GM21515 (cell line): Measurements from ENCODE around the gene MRPL18.
A peak's percentile ranks its signal among the peaks of the same experiment; 100 is the strongest.
"Not testable (repeated sequence)": the region's sequence is repeated elsewhere in the genome, so short reads cannot be mapped to it uniquely, and the experiment has no call there.

ENCODE experiments used
- ATAC-seq: cut with Tn5 transposase; IDR thresholded peaks from one replicate; pipeline ENCODE4 v1.9.1; 2021; ENCODE audit not compliant: unreplicated experiment

Gene MRPL18

DNA sequence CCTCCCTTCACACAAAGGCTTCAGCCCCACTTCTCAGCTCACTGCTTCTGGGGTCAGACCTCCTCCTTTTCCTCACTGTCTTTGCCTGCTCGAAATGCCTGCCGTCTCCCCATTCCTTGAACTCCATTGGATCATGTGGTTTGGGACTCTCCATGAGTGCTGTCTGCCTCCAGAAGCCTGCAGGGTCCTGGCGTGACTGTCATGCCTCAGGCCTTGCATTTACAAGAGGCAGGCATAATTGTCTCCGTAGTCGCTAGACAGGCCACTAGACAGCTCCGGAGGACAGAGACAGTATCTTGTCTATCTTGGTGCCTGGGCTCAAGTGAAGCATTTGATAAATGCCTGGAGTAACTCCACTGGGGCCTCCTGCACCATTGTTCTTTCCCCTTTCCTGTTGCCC is 25.1 kb downstream of the MRPL18 start:
- ATAC-seq = no peak

DNA sequence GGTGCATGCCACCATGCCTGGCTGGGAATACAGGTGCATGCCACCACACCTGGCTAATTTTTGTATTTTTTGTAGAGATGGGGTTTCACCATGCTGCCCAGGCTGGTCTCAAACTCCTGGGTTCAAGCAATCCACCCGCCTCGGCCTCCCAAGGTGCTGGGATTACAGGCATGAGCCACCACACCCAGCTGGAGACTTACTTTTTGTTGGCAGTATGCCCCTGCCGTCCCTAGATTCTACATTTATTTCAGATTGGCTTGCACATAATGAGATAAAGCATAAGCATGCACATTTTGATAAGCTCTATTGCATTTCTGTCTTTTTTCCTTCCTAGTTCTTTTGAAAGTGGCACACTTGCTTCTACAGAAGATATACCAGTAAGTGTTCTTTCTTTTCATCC is 26.5 kb downstream of the MRPL18 start:
- not testable (repeated sequence) for ATAC-seq

DNA sequence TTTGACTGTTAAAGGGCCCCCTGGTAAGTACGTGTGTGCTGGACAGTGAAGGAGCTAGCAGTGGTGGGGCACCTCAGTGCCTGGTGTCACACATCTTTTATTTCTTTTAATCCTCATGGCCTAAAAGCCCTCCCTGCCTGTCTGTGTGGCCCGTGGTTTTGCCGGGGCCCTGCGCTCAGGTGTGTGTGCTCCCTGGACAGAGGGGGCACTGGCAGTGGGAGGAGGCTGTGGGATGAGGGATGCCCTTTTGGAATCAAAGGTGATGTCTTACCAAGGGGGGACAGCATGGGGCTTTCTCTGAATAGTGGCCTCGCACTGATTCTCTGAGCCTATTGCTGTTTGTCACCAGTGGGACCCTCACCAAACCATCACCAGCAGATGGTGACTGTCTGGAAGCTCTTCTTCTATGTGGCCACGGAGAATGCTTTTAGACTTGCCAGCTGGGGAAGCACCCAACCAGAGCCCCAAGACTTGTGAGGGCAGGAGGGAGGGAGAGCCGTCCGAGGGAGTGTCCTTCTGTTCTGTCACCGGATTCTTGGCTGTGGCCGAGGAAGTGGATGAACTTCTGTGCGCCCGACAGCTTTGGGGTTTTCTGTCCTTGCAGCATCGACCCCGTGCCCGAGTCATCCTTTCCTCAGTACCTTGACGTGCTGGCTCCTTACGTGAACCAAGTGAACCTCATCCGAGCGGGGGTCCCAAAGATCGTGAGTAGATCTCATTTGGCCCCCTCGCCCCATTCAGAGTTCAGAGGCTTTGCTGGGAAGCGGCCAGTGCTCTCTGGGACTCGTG is 27.9 kb downstream of the MRPL18 start:
- ATAC-seq = no peak

DNA sequence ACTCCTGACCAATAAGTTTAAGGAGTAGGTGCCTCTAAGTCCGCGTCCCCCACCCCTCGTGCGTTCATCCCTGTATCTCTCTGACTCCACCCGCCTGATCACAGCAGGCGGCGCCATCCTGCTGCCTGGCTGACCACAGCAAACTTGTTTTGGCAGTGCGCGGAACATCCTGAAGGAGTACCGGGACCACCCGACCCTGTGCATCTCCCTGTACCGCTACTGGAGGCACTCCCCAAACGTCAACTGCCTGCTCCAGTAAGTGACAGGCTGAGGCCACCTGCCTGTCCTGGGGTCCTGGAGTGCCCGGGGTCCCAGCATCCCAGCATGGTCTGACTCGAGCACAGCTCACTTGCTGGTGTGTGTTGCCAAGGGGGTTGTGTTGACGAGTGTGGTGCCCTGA is 28.8 kb downstream of the MRPL18 start:
- ATAC-seq = no peak

DNA sequence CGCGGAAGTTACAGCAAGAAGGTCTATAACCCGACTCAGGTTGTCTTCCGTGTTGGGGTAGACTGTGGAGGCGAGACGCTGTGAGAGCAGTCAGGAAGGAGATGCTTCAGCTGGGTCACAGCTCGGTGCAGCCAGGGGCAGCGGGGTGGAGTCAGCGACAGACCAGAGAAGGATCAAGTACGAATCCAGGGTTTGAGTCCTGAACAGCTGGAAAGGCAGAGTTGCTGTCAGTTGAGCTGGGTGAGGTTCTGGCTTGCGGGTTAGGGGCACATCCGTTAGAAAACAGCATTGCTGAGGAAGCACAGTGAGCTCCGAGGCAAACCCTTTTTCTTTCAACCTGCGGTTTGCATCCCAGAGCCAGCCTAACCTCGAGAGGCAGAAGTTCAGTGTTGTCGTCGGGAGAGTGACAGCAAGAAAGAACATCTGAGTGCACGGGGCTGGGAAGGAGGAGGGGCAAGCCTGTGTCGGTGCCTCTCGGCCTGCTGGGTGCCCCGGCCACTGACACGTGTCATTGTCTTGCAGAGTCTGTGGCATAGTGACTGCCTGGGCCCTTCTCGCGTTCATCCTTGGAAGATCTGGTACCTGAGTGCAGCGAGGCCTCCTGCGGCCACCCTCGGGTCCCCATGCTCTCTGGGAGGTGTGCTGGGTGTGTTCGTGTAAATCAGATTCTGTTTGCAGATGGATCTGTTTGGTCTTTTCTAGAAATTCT is 29.8 kb downstream of the MRPL18 start:
- peak; percentile 69 for ATAC-seq

DNA sequence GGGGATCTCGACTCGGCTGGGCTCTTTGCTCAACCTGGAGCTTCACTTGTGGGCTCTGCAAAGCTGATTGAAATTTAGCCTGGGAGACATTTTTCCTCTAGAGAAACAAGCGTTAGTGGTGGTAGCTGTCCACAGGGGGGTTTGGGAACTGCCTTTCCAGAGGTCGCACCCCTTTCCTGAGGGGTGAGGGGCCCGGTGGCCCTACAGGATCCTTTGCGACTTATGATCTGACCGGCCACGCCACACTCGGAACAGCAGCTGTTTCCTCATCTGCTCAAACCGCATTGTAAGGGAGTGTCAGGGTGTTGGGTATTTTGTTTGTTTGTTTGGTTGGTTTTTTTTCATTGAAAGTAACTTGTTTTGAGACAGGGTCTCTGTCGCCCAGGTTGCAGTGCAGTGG is 30.9 kb downstream of the MRPL18 start:
- no peak for ATAC-seq

DNA sequence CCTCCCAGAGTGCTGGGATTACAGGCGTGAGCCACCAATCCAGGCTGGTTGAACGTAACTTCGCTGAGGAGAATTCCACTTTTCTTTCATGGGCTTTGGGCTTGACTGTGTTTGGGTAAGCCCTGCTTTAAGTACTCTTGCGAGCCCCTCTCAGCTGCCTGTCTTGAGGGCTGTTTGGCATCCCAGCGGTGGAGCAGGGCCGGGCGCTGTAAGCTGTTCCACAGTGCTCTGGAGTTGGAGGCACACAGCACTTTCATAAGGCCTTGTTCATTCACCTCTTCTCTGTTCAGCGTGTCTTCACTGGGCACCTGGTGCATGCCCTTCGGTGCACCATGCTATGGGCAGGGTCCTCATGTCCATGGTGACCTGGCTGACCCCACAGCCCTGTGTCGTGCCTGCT is 31.5 kb downstream of the MRPL18 start:
- ATAC-seq = no peak

DNA sequence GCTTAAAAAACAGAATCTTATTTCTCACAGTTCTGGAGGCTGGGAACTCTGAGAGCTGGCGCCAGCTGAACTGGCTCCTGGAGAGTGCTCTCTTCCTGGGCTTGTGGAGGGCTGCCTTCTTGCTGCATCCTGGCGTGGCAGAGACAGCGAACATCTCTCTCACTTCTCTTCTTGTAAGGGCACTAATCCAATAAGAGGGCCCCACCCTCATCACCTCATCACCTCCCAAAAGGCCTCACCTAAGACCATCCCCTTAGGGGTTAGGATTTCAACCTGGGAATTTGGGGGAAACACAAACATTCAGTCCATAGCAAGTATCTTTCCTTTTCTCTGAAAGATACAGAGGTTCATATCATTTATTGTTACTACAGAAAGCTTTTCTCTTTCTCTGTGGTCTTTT is 33.7 kb downstream of the MRPL18 start:
- ATAC-seq = no peak

DNA sequence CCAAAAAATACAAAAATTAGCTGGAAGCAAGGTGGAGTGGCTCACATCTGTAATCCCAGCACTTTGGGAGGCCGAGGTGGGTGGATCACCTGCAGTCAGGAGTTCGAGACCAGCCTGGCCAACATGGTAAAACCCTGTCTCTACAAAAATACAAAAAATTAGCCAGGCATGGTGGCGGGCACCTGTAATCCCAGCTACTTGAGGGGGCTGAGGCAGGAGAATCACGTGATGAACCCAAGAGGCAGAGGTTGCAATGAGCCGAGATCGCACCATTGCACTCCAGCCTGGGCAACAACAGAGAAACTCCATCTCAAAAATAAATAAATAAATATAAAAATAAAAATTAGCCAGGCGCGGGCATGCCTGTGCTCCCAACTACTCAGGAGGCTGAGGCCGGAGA is 34.4 kb downstream of the MRPL18 start:
- not testable (repeated sequence) for ATAC-seq

DNA sequence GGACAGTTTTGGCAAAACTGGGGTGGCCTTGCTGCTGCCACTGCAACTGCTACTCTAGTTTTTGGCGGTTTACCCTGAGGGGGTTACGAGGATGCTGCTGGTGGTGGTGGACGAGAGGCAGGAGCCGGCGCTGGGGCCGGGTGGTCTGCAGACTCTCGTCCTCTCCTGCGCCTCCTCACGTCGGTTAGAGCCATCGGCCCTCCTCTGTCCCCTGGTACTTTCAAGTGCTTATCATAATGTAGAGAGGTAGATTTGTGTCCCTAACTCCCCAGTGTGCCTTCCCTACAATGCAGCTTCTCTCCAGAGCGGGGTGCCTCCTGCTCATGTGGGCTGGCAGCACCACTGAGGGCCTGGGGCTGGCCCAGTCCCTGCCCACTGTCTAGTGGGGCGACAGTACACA is 35.7 kb downstream of the MRPL18 start:
- ATAC-seq = no peak

DNA sequence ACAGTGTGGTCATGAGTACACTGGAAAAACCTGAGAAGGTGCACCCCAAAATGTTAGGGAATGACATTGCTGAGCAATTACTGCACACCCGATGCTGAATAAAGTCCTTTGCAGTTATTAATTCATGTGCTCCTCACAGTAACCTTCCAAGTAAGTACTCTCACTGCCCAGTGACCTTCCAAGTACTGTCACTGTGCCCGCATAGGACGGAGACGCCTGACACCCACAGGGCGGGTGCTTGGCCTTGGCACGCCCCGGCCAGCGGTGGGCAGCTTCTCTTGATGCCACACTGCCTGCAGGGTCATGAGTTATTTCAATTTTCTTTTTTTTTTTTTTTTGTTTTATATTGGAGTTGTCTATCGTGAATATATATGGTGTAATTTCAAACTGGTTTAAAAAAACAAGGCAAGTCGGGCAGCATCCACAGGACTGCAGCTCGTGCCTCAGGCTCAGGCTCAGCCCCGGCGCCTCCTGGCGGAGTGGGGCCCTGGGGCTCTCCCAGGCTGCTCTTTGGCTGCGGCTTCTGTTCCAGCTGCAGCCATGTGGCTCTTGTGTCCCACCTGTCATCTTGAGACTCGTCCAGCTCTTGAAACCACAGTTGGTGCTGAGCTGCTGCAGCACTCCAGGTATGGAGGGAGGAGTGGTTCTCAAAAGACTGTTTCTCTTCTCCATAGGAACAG is 36.8 kb downstream of the MRPL18 start:
- ATAC-seq = no peak

DNA sequence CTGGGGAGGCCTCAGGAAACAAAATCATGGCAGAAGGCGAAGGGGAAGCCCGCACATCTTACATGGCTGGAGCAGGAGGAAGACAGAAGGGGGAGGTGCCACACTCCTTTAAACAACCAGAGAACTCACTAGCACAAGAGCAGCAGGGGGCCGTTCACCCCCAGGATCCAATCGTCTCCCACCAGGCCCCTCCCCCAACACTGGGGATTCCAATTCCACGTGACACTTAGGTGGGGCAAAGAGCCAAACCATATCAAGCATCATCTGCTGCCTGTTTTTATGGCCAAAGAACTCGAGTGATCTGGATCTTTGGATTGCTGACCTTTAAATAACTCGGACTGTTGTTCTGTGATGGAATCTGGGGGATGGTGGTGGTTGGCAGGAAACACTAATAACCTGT is 37.8 kb downstream of the MRPL18 start:
- ATAC-seq = no peak

DNA sequence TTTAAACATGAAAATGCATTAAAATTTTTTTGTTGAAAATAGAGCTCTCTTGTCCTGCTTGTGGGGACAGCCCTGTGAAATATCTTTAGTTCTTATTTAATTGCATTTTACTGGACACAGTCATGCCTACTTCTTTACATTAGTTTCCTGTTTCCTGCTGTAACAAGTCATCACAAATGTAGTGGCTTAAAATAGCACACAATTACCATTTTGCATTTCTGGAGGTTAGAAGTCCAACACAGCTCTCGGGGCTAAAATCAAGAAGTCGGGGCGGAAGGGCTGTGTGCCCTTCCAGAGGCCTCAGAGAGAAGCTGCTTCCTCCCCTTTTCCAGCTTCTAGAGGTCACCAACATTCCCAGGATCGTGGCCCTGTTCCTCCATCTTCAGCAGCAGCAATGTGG is 39.3 kb downstream of the MRPL18 start:
- no peak for ATAC-seq

DNA sequence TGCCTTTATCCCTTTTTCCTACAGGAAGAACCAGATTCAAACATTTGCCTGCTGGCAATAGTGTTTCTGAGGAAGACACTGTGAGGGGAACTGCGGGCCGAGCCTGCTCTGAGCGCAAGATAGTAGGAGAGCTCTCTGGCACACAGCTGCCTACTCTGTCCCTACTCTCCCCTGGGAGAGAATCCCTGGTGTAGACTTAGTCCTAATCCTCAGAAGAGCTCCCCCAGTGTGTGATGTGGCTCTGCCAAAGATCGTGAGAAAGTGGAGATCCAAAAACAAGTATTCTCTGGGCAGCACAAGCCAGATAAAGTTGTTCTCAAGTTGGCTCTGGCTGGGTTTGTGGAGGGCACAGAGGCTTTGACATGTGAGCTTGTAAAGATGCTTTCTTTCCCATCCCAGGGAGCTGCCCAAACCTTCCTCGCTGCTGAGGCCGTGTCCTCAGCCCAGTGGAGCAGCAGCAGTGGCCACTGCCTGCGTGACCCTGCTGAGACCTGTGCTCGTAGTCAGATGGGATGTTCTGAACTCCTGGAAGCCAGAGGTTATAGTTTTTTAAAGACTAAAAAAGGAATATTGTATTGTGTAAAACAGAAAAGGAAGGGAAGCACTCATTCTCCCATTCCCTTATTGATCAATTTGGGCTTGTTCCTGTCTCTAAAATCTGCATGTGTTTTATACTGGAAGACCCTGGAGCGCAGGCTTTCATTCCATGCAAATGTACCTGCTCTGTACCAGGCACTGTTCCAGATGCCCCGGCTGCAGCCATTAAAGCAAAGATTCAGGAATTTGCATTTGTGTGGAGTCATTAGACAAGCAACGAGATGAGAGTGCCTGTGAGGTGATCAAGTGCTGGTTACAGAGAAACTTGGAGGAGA is 40.5 kb downstream of the MRPL18 start:
- no peak for ATAC-seq

DNA sequence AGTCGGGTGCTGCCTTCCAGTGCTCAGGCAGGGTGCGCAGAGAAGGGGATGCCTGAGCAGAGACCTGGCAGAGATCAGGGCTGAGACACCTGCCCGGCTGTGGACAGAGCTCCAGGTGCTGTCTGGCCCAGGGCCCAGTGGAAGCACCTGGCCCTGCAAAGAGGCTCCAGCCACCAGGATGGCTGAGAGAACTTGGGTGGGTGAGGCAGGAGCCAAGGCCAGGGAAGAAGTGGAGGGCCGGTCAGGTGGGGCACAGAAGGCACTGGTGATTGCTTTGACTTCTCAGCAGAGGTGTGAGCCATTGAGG is 41.1 kb downstream of the MRPL18 start:
- ATAC-seq = no peak

DNA sequence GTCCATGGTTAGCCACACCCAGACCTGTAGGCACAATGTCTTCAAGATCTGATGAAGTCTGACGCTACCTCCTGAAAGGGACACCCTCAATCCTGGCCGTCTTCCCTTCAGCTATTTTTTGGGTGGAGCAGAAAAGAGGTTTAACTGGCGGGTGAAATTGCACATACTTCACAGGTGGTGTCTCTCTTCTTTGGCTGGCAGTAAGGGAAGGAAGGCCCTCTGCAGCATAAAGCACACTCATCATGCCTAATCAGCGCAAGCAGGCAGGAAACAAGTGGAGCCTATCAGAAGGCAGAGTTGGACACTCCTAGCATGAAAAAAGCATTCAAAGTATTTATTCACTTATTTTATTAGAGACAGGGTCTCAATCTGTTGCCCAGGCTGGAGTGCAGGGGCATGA is 42.7 kb downstream of the MRPL18 start:
- ATAC-seq = no peak

DNA sequence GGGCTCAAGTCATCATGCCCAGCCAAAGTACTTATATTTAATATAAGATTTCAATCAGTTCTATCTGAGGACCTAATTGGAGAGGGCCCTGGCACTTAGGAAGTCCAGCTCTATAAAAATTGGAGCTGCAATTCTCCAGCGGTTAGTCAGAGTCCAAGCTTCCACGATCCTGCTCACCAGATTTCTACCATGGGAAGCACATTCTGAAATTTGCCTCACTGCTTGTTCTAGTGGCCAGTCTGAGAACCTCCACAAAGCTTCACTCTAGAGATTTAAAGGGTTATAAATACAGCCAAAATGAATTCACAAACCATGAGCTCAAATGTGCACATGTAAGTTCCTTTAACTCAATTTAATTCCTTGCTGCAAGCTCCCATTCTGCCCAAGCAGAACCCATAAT is 43.3 kb downstream of the MRPL18 start:
- ATAC-seq = no peak

DNA sequence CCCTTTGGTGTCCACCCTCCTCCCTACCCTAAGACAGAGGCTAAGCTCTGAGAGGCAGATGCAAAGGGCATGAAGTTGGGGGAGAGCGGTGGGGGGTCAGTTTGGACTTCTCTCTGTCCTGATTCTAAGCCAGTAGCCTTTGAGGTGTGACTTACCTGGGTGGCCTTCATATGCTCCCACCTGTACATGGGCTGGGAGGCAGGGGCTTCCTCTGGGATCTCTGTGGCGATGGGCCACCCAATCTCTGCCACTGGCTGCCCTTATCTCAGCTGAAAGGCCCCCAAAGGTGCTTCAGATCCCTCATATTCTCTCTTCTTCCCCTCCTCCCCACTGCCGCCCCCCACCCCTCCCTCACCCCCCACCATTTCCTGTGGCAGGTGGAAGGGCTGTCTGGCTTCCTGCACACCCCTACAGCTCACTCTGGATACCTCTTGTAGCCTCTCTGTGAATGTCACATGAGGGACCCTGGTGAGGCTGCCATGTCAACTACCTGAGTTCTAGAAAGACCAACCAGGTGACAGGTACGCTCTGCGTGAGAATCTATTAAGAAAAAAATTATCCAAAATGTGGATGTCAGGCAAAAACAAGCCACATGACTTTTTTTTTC is 43.8 kb downstream of the MRPL18 start:
- ATAC-seq = no peak

DNA sequence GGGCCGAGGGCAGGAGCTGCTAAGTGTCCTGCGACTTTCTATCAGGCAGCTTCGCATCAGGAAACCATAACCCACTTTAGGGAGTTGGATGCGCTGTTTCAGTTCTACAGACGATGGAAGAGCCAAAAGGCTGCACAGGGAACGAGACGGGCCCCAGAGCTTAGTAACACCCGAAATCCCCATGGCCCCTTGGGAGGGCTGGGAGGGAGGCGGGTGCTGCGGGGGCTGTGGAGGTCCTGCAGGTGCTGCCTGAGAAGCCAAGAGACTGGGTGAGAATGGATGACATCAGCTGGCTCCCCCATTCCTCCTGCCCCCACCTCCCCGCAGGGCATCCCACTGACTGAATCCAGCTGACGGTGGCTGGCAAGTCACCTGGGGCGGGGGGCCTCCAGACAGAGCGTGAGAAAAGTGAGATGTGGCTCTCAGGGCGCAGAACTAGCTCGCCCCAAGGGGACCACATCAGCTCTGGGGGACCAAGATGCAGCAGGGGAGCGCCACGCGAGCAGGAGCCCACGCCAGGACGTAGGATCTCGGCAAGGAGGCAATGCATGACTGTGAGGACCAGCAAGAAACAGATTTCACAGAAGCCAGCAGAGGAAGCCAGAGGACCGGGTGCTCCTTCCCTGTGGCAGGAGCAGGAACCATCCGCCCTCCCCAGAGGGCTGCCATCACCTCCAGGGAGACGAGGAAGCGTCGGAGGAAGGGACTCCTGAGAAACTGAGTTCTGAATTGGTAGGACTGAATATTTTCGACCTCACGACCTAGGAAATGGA is 46.6 kb downstream of the MRPL18 start:
- ATAC-seq = no peak

DNA sequence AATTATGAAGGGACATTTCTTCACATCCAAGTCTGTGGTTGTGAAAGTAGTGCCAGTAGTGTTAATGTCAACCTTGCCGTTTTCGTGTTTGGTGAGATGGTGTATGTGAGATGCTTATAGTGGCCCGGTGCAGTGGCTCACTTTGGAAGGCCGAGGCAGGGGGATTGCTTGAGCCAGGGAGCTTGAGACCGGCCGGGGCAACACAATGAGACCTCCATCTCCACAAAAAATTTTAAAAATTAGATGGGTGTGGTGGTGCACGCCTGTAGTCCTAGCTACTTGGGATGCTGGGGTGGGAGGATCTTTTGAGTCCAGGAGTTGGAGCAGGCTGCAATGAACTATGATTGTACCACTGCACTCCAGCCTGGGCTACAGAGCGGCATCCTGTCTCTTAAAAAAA is 47.2 kb downstream of the MRPL18 start:
- ATAC-seq = no peak
